ENCODE results near the gene HEATR5A. TPM values are rescaled to one million over a fixed set of nuclear protein-coding genes. Genes with fewer than 3 reads are reported as not detected.
A peak's percentile ranks its signal among the peaks of the same experiment; 100 is the strongest.

Gene HEATR5A
- total and polyA plus RNA-seq, 2 of the 13 experiments (the other 11 are each of a cell fraction or from before 2014, with no cell fraction given): 36.4 to 105 TPM

GRCh38 chr14:31257554-31258426, 162.6 kb downstream of the HEATR5A start (continued):
- TF ChIP-seq STAT6 (CRISPR knock-in tag; IDR thresholded peaks at IDR 0.05; ENCODE audit: borderline replicate concordance) (peak; percentile 90), HHEX (CRISPR knock-in tag; IDR thresholded peaks at IDR 0.05) (peak; percentile 85), TSC22D2 (CRISPR knock-in tag; IDR thresholded peaks at IDR 0.05; ENCODE audit: borderline replicate concordance) (peak; percentile 61; the same call in 1 of the 2 replicates), GATAD1 (CRISPR knock-in tag; IDR thresholded peaks at IDR 0.05) (peak; percentile 80), MEIS1 (CRISPR knock-in tag; IDR thresholded peaks at IDR 0.05; ENCODE audit: borderline replicate concordance) (0 out of 2 replicates have a peak, but pooled peaks have one; percentile 39), ZNF383 (CRISPR knock-in tag; IDR thresholded peaks at IDR 0.05; ENCODE audit: borderline replicate concordance) (0 out of 2 replicates have a peak, but pooled peaks have one; percentile 28), THRA (CRISPR knock-in tag; IDR thresholded peaks at IDR 0.05; ENCODE audit: borderline replicate concordance) (peak; percentile 95), SIX1 (CRISPR knock-in tag; IDR thresholded peaks at IDR 0.05; ENCODE audit: borderline replicate concordance) (peak; percentile 87), ZFP36L1 (CRISPR knock-in tag; IDR thresholded peaks at IDR 0.05) (peak; percentile 97), GTF3A (CRISPR knock-in tag; conservative IDR thresholded peaks at IDR 0.05) (0 out of 2 replicates have a peak, but pooled peaks have one; percentile 72), ZNF792 (CRISPR knock-in tag; IDR thresholded peaks at IDR 0.05) (peak; percentile 91; the same call in 1 of the 2 replicates), ZNF546 (CRISPR knock-in tag; conservative IDR thresholded peaks at IDR 0.05) (peak; percentile 97), KDM3A (CRISPR knock-in tag; IDR thresholded peaks at IDR 0.05; ENCODE audit: low read depth) (peak; percentile 97), RCOR2 (CRISPR knock-in tag; IDR thresholded peaks at IDR 0.05) (peak; percentile 100)
- TF ChIP-seq, protein P1, sequence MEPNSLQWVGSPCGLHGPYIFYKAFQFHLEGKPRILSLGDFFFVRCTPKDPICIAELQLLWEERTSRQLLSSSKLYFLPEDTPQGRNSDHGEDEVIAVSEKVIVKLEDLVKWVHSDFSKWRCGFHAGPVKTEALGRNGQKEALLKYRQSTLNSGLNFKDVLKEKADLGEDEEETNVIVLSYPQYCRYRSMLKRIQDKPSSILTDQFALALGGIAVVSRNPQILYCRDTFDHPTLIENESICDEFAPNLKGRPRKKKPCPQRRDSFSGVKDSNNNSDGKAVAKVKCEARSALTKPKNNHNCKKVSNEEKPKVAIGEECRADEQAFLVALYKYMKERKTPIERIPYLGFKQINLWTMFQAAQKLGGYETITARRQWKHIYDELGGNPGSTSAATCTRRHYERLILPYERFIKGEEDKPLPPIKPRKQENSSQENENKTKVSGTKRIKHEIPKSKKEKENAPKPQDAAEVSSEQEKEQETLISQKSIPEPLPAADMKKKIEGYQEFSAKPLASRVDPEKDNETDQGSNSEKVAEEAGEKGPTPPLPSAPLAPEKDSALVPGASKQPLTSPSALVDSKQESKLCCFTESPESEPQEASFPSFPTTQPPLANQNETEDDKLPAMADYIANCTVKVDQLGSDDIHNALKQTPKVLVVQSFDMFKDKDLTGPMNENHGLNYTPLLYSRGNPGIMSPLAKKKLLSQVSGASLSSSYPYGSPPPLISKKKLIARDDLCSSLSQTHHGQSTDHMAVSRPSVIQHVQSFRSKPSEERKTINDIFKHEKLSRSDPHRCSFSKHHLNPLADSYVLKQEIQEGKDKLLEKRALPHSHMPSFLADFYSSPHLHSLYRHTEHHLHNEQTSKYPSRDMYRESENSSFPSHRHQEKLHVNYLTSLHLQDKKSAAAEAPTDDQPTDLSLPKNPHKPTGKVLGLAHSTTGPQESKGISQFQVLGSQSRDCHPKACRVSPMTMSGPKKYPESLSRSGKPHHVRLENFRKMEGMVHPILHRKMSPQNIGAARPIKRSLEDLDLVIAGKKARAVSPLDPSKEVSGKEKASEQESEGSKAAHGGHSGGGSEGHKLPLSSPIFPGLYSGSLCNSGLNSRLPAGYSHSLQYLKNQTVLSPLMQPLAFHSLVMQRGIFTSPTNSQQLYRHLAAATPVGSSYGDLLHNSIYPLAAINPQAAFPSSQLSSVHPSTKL (CRISPR knock-in tag; IDR thresholded peaks at IDR 0.05): peak; percentile 99
- TF ChIP-seq, protein P2, sequence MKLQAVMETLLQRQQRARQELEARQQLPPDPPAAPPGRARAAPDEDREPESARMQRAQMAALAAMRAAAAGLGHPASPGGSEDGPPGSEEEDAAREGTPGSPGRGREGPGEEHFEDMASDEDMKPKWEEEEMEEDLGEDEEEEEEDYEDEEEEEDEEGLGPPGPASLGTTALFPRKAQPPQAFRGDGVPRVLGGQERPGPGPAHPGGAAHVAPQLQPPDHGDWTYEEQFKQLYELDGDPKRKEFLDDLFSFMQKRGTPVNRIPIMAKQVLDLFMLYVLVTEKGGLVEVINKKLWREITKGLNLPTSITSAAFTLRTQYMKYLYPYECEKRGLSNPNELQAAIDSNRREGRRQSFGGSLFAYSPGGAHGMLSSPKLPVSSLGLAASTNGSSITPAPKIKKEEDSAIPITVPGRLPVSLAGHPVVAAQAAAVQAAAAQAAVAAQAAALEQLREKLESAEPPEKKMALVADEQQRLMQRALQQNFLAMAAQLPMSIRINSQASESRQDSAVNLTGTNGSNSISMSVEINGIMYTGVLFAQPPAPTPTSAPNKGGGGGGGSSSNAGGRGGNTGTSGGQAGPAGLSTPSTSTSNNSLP (IDR thresholded peaks at IDR 0.05; ENCODE audit: low read depth, low read length): peak; percentile 97
- TF ChIP-seq, protein P3, sequence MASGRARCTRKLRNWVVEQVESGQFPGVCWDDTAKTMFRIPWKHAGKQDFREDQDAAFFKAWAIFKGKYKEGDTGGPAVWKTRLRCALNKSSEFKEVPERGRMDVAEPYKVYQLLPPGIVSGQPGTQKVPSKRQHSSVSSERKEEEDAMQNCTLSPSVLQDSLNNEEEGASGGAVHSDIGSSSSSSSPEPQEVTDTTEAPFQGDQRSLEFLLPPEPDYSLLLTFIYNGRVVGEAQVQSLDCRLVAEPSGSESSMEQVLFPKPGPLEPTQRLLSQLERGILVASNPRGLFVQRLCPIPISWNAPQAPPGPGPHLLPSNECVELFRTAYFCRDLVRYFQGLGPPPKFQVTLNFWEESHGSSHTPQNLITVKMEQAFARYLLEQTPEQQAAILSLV (CRISPR knock-in tag; IDR thresholded peaks at IDR 0.05; ENCODE audit: borderline replicate concordance): peak; percentile 97
